GM12872 (cell line): ENCODE measurements around the gene PERCC1.

Experiments used
- CTCF ChIP-seq: IDR thresholded peaks from 3 replicates; pipeline ENCODE4 v1.5.1; 2011; ENCODE audit warnings: low read depth, mild to moderate bottlenecking, low read length, moderate library complexity; ENCODE audit not compliant: insufficient read depth

PERCC1 gene

GRCh38 chr16:1475552-1476114 lies 44.8 kb downstream of the PERCC1 start:
- TF ChIP-seq CTCF: no peak

GRCh38 chr16:1477033-1477432 lies 46.2 kb downstream of the PERCC1 start:
- TF ChIP-seq CTCF: no peak

- no peak for TF ChIP-seq CTCF
Measured at GRCh38 chr16:1481906-1482835, 51.3 kb downstream of the PERCC1 start.
